DOHH2 (cell line): Measurements from ENCODE around the gene MEPE.

Experiments used
- H3F3A ChIP-seq: fragments of 200-600 bp; sonication (generic), shearing (Covaris generic); 2 replicates; pipeline ENCODE4 v1.6.0; 2016; ENCODE audit warnings: antibody characterized with exemption, mild to moderate bottlenecking; ENCODE audit not compliant: control insufficient read depth, insufficient read depth
- H3K27ac ChIP-seq: fragments of 200-600 bp; sonication (generic); 2 replicates; pipeline ENCODE4 v1.5.1; 2014; ENCODE audit warnings: low read depth, mild to moderate bottlenecking, low read length, moderate library complexity
- H3K27me3 ChIP-seq: fragments of 200-600 bp; sonication (generic); 2 replicates; pipeline ENCODE4 v1.6.1; 2014; ENCODE audit warnings: mild to moderate bottlenecking, low read length, mixed read lengths; ENCODE audit not compliant: control insufficient read depth
- H3K36me3 ChIP-seq: fragments of 200-600 bp; sonication (generic); 2 replicates; pipeline ENCODE4 v1.6.1; 2014; ENCODE audit warnings: mild to moderate bottlenecking, low read length, moderate library complexity, mixed read lengths; ENCODE audit not compliant: control insufficient read depth
- H3K4me1 ChIP-seq: fragments of 200-600 bp; sonication (generic); 2 replicates; pipeline ENCODE4 v1.6.1; 2014; ENCODE audit warnings: mild to moderate bottlenecking, low read length, mixed read lengths; ENCODE audit not compliant: control insufficient read depth
- H3K4me2 ChIP-seq: fragments of 200-600 bp; sonication (generic); 2 replicates; pipeline ENCODE4 v1.6.0; 2014; ENCODE audit warnings: mild to moderate bottlenecking, low read length, moderate library complexity
- H3K4me3 ChIP-seq: fragments of 200-600 bp; sonication (generic); 2 replicates; pipeline ENCODE4 v1.5.1; 2014; ENCODE audit warnings: mild to moderate bottlenecking, low read length, mixed read lengths
- H3K79me2 ChIP-seq: fragments of 200-600 bp; sonication (generic); 2 replicates; pipeline ENCODE4 v1.6.1; 2014; ENCODE audit warnings: mild to moderate bottlenecking, low read length, mixed read lengths; ENCODE audit not compliant: control insufficient read depth
- H3K9me2 ChIP-seq: fragments of 200-600 bp; sonication (generic); replicated peaks from 2 replicates; pipeline ENCODE4 v1.6.1; 2014; ENCODE audit warnings: mild to moderate bottlenecking, low read length, mixed read lengths; ENCODE audit not compliant: control insufficient read depth
- H3K9me3 ChIP-seq: fragments of 200-600 bp; sonication (generic); 2 replicates; pipeline ENCODE4 v1.6.1; 2014; ENCODE audit warnings: antibody characterized with exemption, low read length, mixed read lengths; ENCODE audit not compliant: control insufficient read depth, insufficient read depth
- H4K20me1 ChIP-seq: fragments of 200-600 bp; sonication (generic); 2 replicates; pipeline ENCODE4 v1.6.0; 2014; ENCODE audit warnings: low read depth, mild to moderate bottlenecking, antibody characterized with exemption, low read length, moderate library complexity; ENCODE audit not compliant: control insufficient read depth, insufficient read depth
- EZH2phosphoT487 ChIP-seq: fragments of 200-600 bp; sonication (generic); IDR thresholded peaks from 2 replicates; pipeline ENCODE4 v1.6.1; 2017; ENCODE audit warnings: borderline replicate concordance, mild to moderate bottlenecking, antibody characterized with exemption, low read length, moderate library complexity, mixed read lengths
- TF ChIP-seq, protein P1 (sequence below): fragments of 200-600 bp; sonication (generic); IDR thresholded peaks from one replicate; pipeline ENCODE4 v1.5.1; 2014; ENCODE audit warnings: antibody characterized with exemption, mild to moderate bottlenecking, low read depth, low read length; ENCODE audit not compliant: poor library complexity, severe bottlenecking

The MEPE gene

DNA sequence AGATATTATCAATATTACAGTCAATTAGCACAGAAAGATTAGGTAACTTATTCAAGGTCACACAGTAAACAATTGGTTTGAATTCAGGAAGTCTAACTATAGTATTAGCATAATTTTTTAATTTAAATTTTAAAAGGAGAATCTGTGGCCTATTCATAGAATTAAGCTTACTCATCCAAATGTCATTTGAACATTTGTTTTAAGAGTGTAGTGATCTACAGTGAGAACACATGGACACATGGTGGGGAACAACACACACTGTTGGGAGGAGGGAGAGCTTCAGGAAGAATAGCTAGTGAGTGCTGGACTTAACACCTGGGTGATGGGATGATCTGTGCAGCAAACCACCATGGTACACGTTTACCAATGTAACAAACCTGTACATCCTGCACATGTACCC lies 48.3 kb downstream of the MEPE start:
- H3F3A ChIP-seq, result peaks cover 2% of the 10 kb centered on the region; the same call in 1 of the 2 replicates

DNA sequence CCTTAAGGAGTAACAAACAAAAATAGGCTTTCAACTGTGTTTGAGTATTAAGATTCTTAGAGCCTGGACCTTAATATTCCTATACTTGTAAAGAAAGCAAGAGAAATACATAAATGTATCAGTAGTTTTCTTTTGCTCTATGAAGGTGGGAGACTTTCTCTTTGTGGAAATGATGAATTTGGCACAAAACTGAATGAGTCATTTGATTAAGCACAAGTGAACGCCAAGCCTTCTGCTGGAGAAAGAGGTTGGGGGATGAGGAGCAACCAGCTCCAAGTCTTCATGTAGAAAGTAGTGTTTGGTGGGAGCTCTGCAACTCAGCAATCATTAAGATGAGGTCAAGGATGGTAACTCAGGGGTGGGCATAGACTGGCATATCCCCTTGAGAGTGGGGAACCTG lies 49.6 kb downstream of the MEPE start:
- H3K9me3 ChIP-seq, result no peaks in the 10 kb centered on the region
- H3K4me3 ChIP-seq, result no peak overlapping the region
- no peaks in the 10 kb centered on the region for H3K36me3 ChIP-seq
- H3F3A ChIP-seq, result peaks cover 2% of the 10 kb centered on the region; the same call in 1 of the 2 replicates
- H3K4me2 ChIP-seq, result no peak overlapping the region
- H3K9me2 ChIP-seq, result no peaks in the 10 kb centered on the region
- H3K27me3 ChIP-seq, result no peaks in the 10 kb centered on the region
- TF ChIP-seq, protein P1, sequence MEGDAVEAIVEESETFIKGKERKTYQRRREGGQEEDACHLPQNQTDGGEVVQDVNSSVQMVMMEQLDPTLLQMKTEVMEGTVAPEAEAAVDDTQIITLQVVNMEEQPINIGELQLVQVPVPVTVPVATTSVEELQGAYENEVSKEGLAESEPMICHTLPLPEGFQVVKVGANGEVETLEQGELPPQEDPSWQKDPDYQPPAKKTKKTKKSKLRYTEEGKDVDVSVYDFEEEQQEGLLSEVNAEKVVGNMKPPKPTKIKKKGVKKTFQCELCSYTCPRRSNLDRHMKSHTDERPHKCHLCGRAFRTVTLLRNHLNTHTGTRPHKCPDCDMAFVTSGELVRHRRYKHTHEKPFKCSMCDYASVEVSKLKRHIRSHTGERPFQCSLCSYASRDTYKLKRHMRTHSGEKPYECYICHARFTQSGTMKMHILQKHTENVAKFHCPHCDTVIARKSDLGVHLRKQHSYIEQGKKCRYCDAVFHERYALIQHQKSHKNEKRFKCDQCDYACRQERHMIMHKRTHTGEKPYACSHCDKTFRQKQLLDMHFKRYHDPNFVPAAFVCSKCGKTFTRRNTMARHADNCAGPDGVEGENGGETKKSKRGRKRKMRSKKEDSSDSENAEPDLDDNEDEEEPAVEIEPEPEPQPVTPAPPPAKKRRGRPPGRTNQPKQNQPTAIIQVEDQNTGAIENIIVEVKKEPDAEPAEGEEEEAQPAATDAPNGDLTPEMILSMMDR, result no peak
- TF ChIP-seq EZH2phosphoT487, result no peak
- no peaks in the 10 kb centered on the region for H4K20me1 ChIP-seq
- H3K27ac ChIP-seq, result no peak overlapping the region
- no peaks in the 10 kb centered on the region for H3K79me2 ChIP-seq
- peaks cover 46% of the 10 kb centered on the region for H3K4me1 ChIP-seq

More for the DNA sequence above, 48.3 kb downstream of the MEPE start:
- Histone ChIP-seq H3K27ac (no peak overlapping the region), H4K20me1 (no peaks in the 10 kb centered on the region), H3K9me2 (no peaks in the 10 kb centered on the region), H3K79me2 (no peaks in the 10 kb centered on the region), H3K9me3 (no peaks in the 10 kb centered on the region), H3K27me3 (no peaks in the 10 kb centered on the region), H3K4me2 (no peak overlapping the region), H3K4me3 (no peak overlapping the region), H3K4me1 (peaks cover 34% of the 10 kb centered on the region), H3K36me3 (no peaks in the 10 kb centered on the region)
- TF ChIP-seq, protein P1, result no peak
- TF ChIP-seq EZH2phosphoT487, result no peak

DNA sequence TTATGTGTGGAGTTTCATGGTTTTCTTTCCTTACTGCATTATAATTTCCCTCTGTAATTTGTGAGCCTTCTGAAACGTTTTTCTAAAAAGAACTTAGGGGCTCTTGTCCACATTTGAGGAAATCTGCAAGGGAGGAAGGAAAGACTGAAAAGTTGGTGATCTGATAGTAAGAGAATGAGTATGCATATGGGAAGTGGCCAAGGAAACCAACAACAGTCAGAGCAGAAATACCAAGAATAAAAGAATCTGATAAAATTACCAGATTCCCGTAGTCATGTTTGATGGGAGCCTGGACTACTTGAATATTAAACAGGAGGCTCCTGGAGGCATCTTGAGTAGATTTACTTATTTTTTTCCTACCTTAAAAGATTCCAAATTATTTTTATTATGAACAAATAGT lies 50.1 kb downstream of the MEPE start:
- H3F3A ChIP-seq, result peaks cover 2% of the 10 kb centered on the region; the same call in 1 of the 2 replicates
- H3K27ac ChIP-seq, result no peak overlapping the region
- H3K9me3 ChIP-seq, result no peaks in the 10 kb centered on the region

More for the DNA sequence above, 50.1 kb downstream of the MEPE start:
- no peak for TF ChIP-seq EZH2phosphoT487
- TF ChIP-seq, protein P1, result no peak
- Histone ChIP-seq H3K4me3 (no peak overlapping the region), H3K9me2 (no peaks in the 10 kb centered on the region), H3K4me1 (peaks cover 51% of the 10 kb centered on the region), H3K79me2 (no peaks in the 10 kb centered on the region), H4K20me1 (no peaks in the 10 kb centered on the region), H3K4me2 (no peak overlapping the region), H3K36me3 (no peaks in the 10 kb centered on the region), H3K27me3 (no peaks in the 10 kb centered on the region)
